GM12878 (cell line): ENCODE measurements around the gene DMWD. TPM values are rescaled to one million over a fixed set of nuclear protein-coding genes. Genes with fewer than 3 reads are reported as not detected.

Source experiments
- ATAC-seq: fragments of 200-7000 bp; cut with Tn5 transposase; 3 replicates; pipeline ENCODE4 v1.9.1; 2020; ENCODE audit warnings: mild to moderate bottlenecking, moderate library complexity
- BruUV-seq: library from RNA; stranded (reverse); fragments of 400-500 nt; replicated peaks from 2 replicates; lab custom pipeline; 2021; lab: Mats Ljungman, UMichigan
- CTCF ChIA-PET: fragments of 300-600 bp; sonication (Branson Sonifier 250); formaldehyde crosslinking; extraction: SDS; loops from one replicate; lab custom pipeline; 2021; ENCODE audit warnings: inconsistent platforms; lab: Yijun Ruan, JAX
- POLR2A ChIA-PET: fragments of 350-600 bp; formaldehyde crosslinking; extraction: SDS; loops from one replicate; lab custom pipeline; 2021; ENCODE audit warnings: inconsistent platforms; lab: Charles Lee
- RAD21 ChIA-PET: fragments of 300-600 bp; sonication (Branson Sonifier 250); formaldehyde crosslinking; loops from one replicate; lab custom pipeline; 2023; ENCODE audit warnings: antibody characterized with exemption; ENCODE audit not compliant: unreplicated experiment; lab: Charles Lee
- SMC1A ChIA-PET: fragments of 300-600 bp; sonication (Branson Sonifier 250); formaldehyde crosslinking; loops from one replicate; lab custom pipeline; 2023; ENCODE audit not compliant: unreplicated experiment, uncharacterized antibody; lab: Charles Lee
- DNase-seq: peaks from one replicate; pipeline ENCODE4 v3.0.0-alpha.2; 2011; ENCODE audit warnings: low read depth, low spot score
- FAIRE-seq: peaks from 3 replicates; lab custom pipeline; 2011; peaks lifted over from hg19 to GRCh38; lab: Jason Lieb, UNC
- H2AFZ ChIP-seq: 2 replicates; pipeline ENCODE4 v1.6.0; 2011; ENCODE audit warnings: low read depth, low read length, control low read depth; ENCODE audit not compliant: control insufficient read depth
- H3K27ac ChIP-seq: 2 replicates; pipeline ENCODE4 v1.5.1; 2011; ENCODE audit warnings: control low read depth; ENCODE audit not compliant: control insufficient read depth, insufficient read depth
- H3K27me3 ChIP-seq, 2 experiments: replicated peaks in 1 of 2; 2 replicates each; pipeline versions ENCODE4 v1.6.0 to v1.6.1; 2011; ENCODE audit warnings: low read length in 1 of 2; ENCODE audit not compliant: control insufficient read depth in 2 of 2, insufficient read depth in 2 of 2
- H3K36me3 ChIP-seq, 2 experiments: 2 replicates each; pipeline ENCODE4 v1.5.1; 2011; ENCODE audit warnings: low read length in 1 of 2; ENCODE audit not compliant: control insufficient read depth in 2 of 2, insufficient read depth in 2 of 2
- H3K4me1 ChIP-seq: 2 replicates; pipeline ENCODE4 v1.6.1; 2011; ENCODE audit warnings: mild to moderate bottlenecking, low read length, moderate library complexity, mixed read lengths; ENCODE audit not compliant: control insufficient read depth, insufficient read depth
- H3K4me2 ChIP-seq: 2 replicates; pipeline ENCODE4 v1.6.0; 2011; ENCODE audit warnings: control low read depth; ENCODE audit not compliant: control insufficient read depth, insufficient read depth
- H3K4me3 ChIP-seq: fragments of 200-600 bp; sonication (generic); 2 replicates; pipeline ENCODE4 v1.5.1; 2016
- H3K79me2 ChIP-seq: 2 replicates; pipeline ENCODE4 v1.6.0; 2011; ENCODE audit warnings: low read length; ENCODE audit not compliant: control insufficient read depth, insufficient read depth
- H3K9ac ChIP-seq: 2 replicates; pipeline ENCODE4 v1.8.0; 2011; ENCODE audit warnings: low read length, control low read depth, mixed read lengths; ENCODE audit not compliant: control insufficient read depth, insufficient read depth
- H3K9me3 ChIP-seq: replicated peaks from 3 replicates; pipeline ENCODE4 v1.5.1; 2011; ENCODE audit warnings: mild to moderate bottlenecking, low read length; ENCODE audit not compliant: control insufficient read depth, insufficient read depth
- H4K20me1 ChIP-seq: 2 replicates; pipeline ENCODE4 v1.6.0; 2011; ENCODE audit not compliant: control insufficient read depth, insufficient read depth
- BCL11A ChIP-seq: IDR thresholded peaks from 2 replicates; pipeline ENCODE4 v1.6.1; 2011; ENCODE audit warnings: low read depth, low read length
- IRF4 ChIP-seq: IDR thresholded peaks from 2 replicates; pipeline ENCODE4 v1.6.1; 2011; ENCODE audit warnings: low read depth, low read length
- MEF2A ChIP-seq: IDR thresholded peaks from 2 replicates; pipeline ENCODE4 v1.6.1; 2011; ENCODE audit warnings: low read depth, mild to moderate bottlenecking, low read length, moderate library complexity; ENCODE audit not compliant: insufficient read depth
- MTA3 ChIP-seq: IDR thresholded peaks from 2 replicates; pipeline ENCODE4 v1.6.1; 2012; ENCODE audit warnings: low read length, inconsistent platforms, borderline replicate concordance
- NFXL1 ChIP-seq: fragments of 450-650 bp; IDR thresholded peaks from 2 replicates; pipeline ENCODE4 v1.6.1; 2017; ENCODE audit warnings: antibody characterized with exemption, mild to moderate bottlenecking, borderline replicate concordance
- NR2F1 ChIP-seq: fragments of 450-650 bp; conservative IDR thresholded peaks from 2 replicates; pipeline ENCODE4 v1.6.1; 2017; ENCODE audit warnings: mild to moderate bottlenecking
- PAX5 ChIP-seq: IDR thresholded peaks from 2 replicates; pipeline ENCODE4 v1.6.1; 2011; ENCODE audit warnings: low read depth, low read length, borderline replicate concordance
- RAD21 ChIP-seq: IDR thresholded peaks from 2 replicates; pipeline ENCODE4 v1.6.1; 2011; ENCODE audit warnings: mild to moderate bottlenecking, low read depth, low read length, moderate library complexity; ENCODE audit not compliant: insufficient read depth
- SMAD5 ChIP-seq: IDR thresholded peaks from 2 replicates; pipeline ENCODE4 v1.6.1; 2016; ENCODE audit warnings: antibody characterized with exemption, low read depth
- TBL1XR1 ChIP-seq: IDR thresholded peaks from 2 replicates; pipeline ENCODE4 v1.6.1; 2012; ENCODE audit warnings: low read depth, low read length, improper control_type of control experiment
- ZNF24 ChIP-seq: fragments of 450-650 bp; IDR thresholded peaks from 2 replicates; pipeline ENCODE4 v1.6.1; 2017; ENCODE audit warnings: antibody characterized with exemption, mild to moderate bottlenecking
- ZNF622 ChIP-seq: fragments of 450-650 bp; IDR thresholded peaks from 2 replicates; pipeline ENCODE4 v1.6.1; 2017; ENCODE audit warnings: mild to moderate bottlenecking, inconsistent platforms
- WGBS: methylation state at CpG from one replicate; pipeline ENCODE4 v1.1.6; 2016; ENCODE audit warnings: low lambda C conversion rate; ENCODE audit not compliant: insufficient replicate concordance, insufficient coverage; ENCODE audit errors: missing lambda C conversion rate; 5-methylcytosine and 5-hydroxymethylcytosine counted together
- in situ Hi-C: fragments of 300-500 bp; cut with MboI; formaldehyde crosslinking; loops from 9 replicates; pipeline ENCODE4 v1.14.3; 2018; ENCODE audit warnings: mixed read lengths
- intact Hi-C: fragments of 100-400 bp; cut with micrococcal nuclease; formaldehyde crosslinking; loops from one replicate; pipeline ENCODE4 v1.14.2; 2022; ENCODE audit not compliant: unreplicated experiment
- polyA plus RNA-seq, 11 experiments: library from polyadenylated mRNA; depleted of rRNA in 4 of 11; unstranded in 6 of 11; stranded (reverse) in 5 of 11; fragments of >200 nt; fragmentation: Nextera tagmentation in 4 of 11; fragmentation: Illumina TruSeq in 1 of 11; extraction: Ambion mirVana in 4 of 11; extraction: Trizol in 1 of 11; gene quantifications; 1 replicate in 1 of 11; 2 replicates in 10 of 11; pipeline versions ENCODE4 v1.2.1 to v1.2.3, GENCODE V29; 2011 to 2016; ENCODE audit warnings: inconsistent platforms in 2 of 11, missing spikeins in 2 of 11, low read depth in 1 of 11
- total RNA-seq, 4 experiments: library from RNA; depleted of rRNA in 3 of 4; stranded (reverse); fragments of >200 nt in 3 of 4; fragmentation: Illumina TruSeq in 1 of 4; extraction: Trizol in 1 of 4; gene quantifications; 2 replicates each; pipeline versions ENCODE4 v1.2.1 to v1.2.3, GENCODE V29; 2013 to 2021
- TF ChIP-seq, protein P1 (sequence below): IDR thresholded peaks from 2 replicates; pipeline ENCODE4 v1.6.1; 2011; ENCODE audit warnings: low read depth, low read length, improper control_type of control experiment, borderline replicate concordance
- TF ChIP-seq, protein P2 (sequence below): fragments of 450-650 bp; conservative IDR thresholded peaks from 2 replicates; pipeline ENCODE4 v1.6.1; 2017; ENCODE audit warnings: mild to moderate bottlenecking, moderate library complexity
- TF ChIP-seq, protein P3 (sequence below): fragments of 450-650 bp; IDR thresholded peaks from 2 replicates; pipeline ENCODE4 v1.6.1; 2014; ENCODE audit warnings: mild to moderate bottlenecking
- TF ChIP-seq, protein P4 (sequence below): IDR thresholded peaks from 2 replicates; pipeline ENCODE4 v1.6.1; 2011; ENCODE audit warnings: borderline replicate concordance, low read depth, mild to moderate bottlenecking, moderate library complexity, mixed read lengths, low read length; ENCODE audit not compliant: insufficient read depth; ENCODE audit errors: extremely low read length
- TF ChIP-seq, protein P5 (sequence below): IDR thresholded peaks from 2 replicates; pipeline ENCODE4 v1.6.1; 2012; ENCODE audit warnings: low read depth, low read length, improper control_type of control experiment
- TF ChIP-seq, protein P6 (sequence below): IDR thresholded peaks from 2 replicates; pipeline ENCODE4 v1.6.1; 2012; ENCODE audit warnings: low read depth, low read length, improper control_type of control experiment

DMWD gene
- total and polyA plus RNA-seq, 10 of the 15 experiments (the other 5 are each of a cell fraction or from before 2014, with no cell fraction given), result 3.5 to 56.0 (median 11.6) TPM

DNA sequence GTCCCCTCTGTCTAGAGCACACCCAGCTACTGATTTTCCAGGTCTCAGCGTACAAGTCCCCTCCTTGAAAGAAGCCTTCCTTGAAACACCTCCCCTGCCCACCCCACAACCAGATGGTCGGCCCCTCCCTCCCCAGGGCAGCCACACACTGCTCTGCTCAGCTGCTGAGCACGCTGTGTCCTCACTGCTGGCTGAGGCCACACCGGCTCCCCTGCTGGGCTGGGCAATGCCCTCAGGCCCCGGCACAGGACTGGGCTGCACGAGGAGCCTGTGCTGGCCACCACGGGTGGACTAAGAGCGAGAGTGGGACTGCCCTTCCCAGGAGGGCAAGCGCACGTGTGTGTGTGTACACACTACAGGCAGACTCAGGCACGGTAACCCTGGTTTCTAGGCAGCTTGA is 34.3 kb upstream of the DMWD start:
- H3K4me2 ChIP-seq, result no peak overlapping the region
- H2AFZ ChIP-seq, result no peak overlapping the region
- in situ Hi-C loops (no loop called here), intact Hi-C loops (no loop called here)
- CTCF ChIA-PET, result no interaction called here
- H3K9me3 ChIP-seq, result no peaks in the 10 kb centered on the region
- H3K27me3 ChIP-seq, result no peaks in the 10 kb centered on the region
- no peaks in the 10 kb centered on the region; the same call in 1 of the 2 replicates for H3K4me1 ChIP-seq
- no peak overlapping the region for H3K4me3 ChIP-seq
- no peak for FAIRE-seq
- WGBS, result 81% methylated on average over 11 of the region's 11 CpGs
- H3K36me3 ChIP-seq, result peaks cover 26 to 57% of the 10 kb centered on the region in 2 experiments
- no peak overlapping the region for H3K27ac ChIP-seq
- ATAC-seq, result no peak
- H3K9ac ChIP-seq, result no peak overlapping the region
- no peak for DNase-seq
- SMC1A ChIA-PET, result no interaction called here
- RAD21 ChIA-PET, result no interaction called here
- POLR2A ChIA-PET, result no interaction called here
- H4K20me1 ChIP-seq, result no peaks in the 10 kb centered on the region
- BruUV-seq, result no TSS peak
- H3K79me2 ChIP-seq, result no peaks in the 10 kb centered on the region
- TF ChIP-seq NR2F1 (no peak), RAD21 (no peak), ZNF24 (no peak), ZNF622 (no peak), NFXL1 (no peak), TBL1XR1 (no peak), IRF4 (no peak), PAX5 (no peak), BCL11A (no peak), MEF2A (no peak), SMAD5 (no peak), MTA3 (no peak)
- TF ChIP-seq, protein P1, sequence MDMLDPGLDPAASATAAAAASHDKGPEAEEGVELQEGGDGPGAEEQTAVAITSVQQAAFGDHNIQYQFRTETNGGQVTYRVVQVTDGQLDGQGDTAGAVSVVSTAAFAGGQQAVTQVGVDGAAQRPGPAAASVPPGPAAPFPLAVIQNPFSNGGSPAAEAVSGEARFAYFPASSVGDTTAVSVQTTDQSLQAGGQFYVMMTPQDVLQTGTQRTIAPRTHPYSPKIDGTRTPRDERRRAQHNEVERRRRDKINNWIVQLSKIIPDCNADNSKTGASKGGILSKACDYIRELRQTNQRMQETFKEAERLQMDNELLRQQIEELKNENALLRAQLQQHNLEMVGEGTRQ, result no peak
- TF ChIP-seq, protein P2, sequence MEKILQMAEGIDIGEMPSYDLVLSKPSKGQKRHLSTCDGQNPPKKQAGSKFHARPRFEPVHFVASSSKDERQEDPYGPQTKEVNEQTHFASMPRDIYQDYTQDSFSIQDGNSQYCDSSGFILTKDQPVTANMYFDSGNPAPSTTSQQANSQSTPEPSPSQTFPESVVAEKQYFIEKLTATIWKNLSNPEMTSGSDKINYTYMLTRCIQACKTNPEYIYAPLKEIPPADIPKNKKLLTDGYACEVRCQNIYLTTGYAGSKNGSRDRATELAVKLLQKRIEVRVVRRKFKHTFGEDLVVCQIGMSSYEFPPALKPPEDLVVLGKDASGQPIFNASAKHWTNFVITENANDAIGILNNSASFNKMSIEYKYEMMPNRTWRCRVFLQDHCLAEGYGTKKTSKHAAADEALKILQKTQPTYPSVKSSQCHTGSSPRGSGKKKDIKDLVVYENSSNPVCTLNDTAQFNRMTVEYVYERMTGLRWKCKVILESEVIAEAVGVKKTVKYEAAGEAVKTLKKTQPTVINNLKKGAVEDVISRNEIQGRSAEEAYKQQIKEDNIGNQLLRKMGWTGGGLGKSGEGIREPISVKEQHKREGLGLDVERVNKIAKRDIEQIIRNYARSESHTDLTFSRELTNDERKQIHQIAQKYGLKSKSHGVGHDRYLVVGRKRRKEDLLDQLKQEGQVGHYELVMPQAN, result no peak
- TF ChIP-seq, protein P3, sequence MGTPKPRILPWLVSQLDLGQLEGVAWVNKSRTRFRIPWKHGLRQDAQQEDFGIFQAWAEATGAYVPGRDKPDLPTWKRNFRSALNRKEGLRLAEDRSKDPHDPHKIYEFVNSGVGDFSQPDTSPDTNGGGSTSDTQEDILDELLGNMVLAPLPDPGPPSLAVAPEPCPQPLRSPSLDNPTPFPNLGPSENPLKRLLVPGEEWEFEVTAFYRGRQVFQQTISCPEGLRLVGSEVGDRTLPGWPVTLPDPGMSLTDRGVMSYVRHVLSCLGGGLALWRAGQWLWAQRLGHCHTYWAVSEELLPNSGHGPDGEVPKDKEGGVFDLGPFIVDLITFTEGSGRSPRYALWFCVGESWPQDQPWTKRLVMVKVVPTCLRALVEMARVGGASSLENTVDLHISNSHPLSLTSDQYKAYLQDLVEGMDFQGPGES, result no peak
- TF ChIP-seq, protein P4, sequence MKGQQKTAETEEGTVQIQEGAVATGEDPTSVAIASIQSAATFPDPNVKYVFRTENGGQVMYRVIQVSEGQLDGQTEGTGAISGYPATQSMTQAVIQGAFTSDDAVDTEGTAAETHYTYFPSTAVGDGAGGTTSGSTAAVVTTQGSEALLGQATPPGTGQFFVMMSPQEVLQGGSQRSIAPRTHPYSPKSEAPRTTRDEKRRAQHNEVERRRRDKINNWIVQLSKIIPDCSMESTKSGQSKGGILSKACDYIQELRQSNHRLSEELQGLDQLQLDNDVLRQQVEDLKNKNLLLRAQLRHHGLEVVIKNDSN, result no peak
- TF ChIP-seq, protein P5, sequence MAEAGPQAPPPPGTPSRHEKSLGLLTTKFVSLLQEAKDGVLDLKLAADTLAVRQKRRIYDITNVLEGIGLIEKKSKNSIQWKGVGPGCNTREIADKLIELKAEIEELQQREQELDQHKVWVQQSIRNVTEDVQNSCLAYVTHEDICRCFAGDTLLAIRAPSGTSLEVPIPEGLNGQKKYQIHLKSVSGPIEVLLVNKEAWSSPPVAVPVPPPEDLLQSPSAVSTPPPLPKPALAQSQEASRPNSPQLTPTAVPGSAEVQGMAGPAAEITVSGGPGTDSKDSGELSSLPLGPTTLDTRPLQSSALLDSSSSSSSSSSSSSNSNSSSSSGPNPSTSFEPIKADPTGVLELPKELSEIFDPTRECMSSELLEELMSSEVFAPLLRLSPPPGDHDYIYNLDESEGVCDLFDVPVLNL, result no peak
- TF ChIP-seq, protein P6, sequence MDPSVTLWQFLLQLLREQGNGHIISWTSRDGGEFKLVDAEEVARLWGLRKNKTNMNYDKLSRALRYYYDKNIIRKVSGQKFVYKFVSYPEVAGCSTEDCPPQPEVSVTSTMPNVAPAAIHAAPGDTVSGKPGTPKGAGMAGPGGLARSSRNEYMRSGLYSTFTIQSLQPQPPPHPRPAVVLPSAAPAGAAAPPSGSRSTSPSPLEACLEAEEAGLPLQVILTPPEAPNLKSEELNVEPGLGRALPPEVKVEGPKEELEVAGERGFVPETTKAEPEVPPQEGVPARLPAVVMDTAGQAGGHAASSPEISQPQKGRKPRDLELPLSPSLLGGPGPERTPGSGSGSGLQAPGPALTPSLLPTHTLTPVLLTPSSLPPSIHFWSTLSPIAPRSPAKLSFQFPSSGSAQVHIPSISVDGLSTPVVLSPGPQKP, result no peak
